G401.6 (cell line): ENCODE measurements around the gene TIPARP.

ENCODE experiments used
- FAIRE-seq: peaks from 2 replicates; lab custom pipeline; 2012; peaks lifted over from hg19 to GRCh38; lab: Jason Lieb, UNC

Gene TIPARP

DNA sequence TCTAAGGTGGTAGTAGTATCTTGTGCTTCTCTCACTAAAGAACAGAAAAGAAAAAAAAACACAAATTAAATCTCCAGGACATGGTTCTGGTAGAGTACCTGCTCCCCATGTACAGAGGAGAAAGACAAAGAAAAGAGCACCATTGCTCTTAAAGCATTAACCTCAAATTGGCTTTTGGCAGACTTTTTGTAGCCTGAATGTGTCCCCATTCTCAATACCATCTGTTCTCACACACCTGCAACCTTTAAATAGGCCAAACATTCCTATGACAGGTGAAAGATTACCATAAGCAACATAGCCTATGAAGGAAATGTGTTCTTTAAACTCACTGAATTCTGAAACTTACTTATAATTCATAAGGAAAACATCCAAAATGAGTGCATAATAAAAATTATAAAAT is 68.0 kb downstream of the TIPARP start:
- no peak for FAIRE-seq

DNA sequence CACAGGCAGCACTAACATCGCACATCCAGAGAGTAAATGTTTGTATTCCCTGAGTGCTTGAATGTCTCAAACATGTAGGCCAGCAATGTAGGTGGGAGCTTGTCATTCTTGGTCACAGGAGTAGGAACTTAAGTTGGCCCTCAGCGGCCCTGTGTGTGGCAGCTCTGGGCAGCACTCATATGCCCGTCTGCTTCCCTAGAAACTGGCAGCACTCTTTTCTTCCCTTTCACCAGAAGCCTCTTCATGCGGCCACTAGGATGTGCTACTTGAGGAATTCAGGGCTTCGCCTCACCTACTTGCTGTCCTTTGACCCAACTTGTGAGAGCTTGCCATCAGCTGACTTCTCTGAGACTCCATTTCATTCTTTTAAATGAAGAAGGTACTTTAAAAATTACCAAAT is 69.5 kb downstream of the TIPARP start:
- no peak for FAIRE-seq

DNA sequence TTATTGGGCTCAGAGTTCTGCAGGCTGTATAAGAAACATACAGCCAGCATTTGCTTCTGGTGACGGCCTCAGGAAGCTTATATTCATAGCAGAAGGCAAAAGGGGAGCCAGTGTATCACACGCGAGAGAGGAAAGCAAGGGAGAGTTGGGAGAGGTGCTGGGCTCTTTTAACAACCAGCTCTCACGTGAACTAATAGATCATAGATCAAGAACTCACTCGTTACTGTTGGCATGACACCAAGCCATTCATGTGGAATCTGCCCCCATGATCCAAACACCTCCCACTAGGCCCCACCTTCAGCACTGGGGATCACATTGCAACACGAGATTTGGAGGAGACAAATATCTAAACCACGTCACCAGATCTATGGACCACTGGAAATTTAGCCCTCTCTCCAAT is 70.2 kb downstream of the TIPARP start:
- no peak for FAIRE-seq

DNA sequence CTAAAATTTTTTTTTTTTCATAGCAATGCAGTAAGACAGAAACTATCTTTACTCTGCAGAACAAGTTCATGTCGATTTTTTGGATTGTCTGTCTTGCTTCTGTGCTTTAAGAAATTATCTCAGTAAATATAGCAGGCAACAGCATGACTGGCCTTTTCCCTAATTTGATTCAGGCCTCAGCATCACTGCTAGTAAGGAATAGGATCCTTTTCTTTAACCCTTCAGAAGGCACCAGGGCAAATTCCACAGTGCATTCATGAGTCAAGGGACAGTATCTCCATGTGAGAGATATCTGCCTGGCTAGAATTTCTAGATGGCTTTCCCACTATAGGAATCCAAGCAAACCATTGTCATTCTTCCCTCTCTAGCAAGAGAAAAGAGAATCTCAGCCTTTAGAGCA is 71.4 kb downstream of the TIPARP start:
- no peak for FAIRE-seq

DNA sequence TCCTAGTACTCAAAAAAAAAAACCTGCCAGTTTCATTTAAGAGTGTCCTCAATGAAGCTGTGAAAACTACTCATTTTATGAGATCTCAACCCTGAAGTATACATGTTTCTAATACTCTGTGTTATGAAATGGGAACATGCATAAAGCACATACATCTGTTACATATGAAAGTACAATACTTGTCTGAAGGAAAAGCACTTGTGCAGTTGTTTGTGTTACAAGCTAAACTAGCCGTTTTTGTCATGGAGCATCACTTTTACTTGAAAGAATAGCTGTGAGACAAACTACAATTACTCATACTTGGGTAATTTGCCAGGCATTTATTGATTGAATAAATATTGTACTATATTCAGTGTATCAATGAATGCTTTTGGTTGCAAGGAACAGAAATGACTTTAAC is 72.7 kb downstream of the TIPARP start:
- no peak for FAIRE-seq

DNA sequence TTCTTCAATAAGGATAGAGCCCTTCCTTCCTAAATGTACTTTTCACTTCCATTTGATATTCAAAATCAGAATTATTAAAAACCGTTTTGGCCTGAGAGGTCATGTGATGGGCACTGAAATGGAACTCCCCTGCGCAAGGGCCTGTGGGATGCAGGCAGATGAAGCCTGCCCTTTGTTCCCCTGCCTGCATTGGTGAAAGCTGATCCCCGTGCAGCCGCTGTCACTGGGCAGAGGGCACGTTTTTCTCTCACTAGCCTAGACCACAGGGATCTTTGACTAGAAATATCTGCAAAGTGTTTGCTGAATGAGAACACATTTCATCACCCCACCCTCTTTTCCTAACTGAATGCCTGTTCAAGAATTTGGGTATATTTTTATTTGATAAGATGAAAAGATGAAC is 74.9 kb downstream of the TIPARP start:
- no peak for FAIRE-seq

DNA sequence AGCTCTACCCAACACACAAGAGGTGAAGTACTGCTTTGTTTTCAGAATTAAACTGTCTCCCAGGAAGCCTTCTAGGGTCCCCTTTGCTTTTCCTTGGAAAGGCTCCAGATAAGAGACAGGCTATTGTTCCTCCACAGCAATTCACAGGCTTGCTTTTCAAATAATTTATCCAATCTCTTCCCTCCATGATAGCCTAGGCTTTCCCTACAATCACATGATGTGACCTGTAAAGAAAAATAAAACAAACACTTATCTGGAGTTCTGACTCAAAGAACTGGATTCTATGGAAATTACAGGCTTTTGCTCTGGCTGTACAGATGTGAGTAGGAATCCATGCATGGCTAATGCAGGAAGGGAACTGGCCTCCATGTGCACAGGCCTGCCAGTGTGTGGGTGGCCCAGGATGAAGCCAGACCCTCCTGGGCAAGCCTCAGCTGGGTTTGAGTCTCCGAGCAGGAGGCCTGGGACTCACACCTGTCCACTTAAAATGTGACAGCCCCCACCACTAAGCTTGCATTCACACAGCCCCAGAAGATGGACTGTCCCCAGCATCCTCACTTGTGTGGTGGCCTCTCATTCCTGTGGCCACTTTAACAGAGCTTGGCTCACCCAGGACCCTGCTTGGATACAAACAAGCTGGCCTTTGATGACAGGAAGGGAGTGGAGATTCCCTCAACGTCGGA is 75.9 kb downstream of the TIPARP start:
- no peak for FAIRE-seq

DNA sequence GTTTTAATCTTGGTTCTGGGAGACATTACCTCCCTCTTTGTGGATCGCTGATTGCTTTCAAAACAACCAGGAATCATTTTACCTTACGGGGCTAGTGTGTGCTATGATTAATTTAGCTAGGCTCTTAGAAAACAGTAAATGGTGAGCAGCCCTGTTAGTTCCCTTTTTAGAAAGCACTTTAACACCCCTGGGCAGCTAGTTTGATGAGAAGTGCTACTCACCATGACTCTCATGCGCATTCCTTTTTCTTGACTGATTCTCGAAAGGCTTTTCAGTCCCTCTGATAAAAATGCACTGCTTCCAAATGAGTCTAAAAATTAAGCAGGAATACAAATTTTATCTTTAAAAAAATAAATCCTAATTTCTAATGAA is 76.5 kb downstream of the TIPARP start:
- FAIRE-seq = no peak

DNA sequence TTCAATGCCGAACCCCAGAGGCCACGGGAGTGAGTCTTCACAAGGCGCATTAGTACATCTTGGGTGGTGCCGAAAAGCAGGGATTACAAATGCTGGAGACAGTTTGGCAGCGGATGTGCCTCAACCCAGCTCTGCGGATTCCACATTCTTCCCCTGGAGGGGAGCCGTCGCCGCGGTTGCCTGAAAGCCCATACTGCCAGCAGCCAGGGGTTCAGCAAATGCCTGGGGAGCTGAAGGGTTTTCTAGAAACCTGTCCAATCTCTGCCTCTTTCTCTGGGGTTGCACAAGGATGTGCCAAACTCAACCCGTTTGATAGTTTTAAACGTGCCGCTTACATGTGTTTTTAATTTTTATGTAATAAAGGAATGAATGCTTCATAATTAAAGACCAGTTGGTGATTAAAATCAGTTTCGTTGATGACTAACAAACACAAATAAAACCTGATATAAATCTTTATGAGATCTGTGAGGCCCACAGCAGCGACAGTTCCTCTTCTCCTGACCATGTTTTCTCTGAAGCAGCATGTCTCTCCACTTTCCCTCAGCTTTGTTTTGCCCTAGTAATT is 77.2 kb downstream of the TIPARP start:
- FAIRE-seq = no peak
